HG03108 (cell line): ENCODE data around the gene MAB21L1.

ENCODE experiments used
- ATAC-seq: cut with Tn5 transposase; IDR thresholded peaks from one replicate; pipeline ENCODE4 v1.9.1; 2021; ENCODE audit warnings: moderate library complexity; ENCODE audit not compliant: unreplicated experiment

The MAB21L1 gene

DNA sequence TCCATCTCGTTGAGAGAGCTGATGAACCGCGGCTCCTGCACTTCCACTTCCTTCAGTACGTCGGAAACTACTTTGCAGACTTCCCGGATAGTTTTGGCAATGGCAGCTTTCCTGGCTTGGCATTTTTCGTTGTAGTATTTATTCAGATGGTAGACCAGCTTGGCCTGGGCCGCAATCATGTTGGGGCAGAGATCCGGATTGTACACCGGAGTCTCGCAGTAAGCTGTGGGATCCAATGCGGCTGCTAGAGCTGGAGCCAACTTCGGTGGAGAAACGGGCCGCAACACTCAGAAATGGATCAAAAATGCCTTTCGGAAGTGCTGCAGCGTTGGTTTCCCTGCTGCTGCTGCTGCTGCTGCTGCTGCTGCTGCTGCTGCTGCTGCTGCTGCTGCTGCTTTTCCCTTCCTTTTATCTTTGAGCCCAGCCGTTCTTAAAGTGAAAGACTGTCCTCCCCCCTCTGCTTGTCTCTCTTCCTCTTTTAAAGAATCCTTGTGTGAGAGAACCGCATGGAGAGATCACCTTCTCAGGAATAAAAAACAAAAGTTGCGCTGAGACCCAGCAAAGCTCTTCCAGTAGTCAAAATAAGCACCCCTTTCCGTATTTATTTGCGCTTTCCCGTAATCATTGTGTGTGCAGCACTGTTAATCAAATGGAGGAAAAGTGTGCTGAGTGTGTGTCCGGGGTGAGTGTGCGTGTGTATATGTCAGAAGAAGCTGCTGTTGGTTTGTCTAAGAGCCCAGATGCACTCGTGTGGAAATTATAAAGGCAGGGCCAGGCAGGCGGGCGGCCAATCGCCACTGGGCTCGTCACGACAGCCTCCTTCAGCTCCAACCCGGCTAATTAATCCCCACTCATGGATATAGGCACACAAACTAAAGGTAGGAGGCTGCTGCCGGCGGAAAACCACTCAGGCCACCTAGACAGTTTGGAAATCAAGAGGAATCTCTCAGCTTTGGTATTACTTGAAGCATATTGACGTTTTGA lies at the start of gene MAB21L1:
Gene MAB21L1, minus strand, starts transcription at position 730 of the 984 bp plus-strand sequence. Its CDS starts 551 bp downstream, at position 179.
- ATAC-seq = no peak

DNA sequence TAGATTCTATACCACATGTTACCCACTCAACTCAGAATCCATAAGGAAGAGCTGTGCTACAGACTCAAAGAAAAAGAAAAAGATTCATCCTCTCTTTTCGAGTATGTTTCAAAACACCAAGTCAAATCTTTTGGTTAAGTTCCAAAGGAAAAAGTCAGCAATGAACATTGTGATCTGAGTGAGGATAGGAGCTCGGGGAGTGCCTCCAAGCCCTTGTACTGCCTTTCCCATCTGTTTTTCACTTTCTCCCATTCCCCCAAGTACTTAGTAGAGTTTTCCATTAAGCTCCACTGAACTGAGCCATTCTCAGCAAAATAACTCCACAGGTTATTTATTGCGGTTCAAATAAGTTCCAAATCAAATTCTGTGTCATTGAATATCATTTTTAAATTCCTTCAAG lies 47.7 kb upstream of the MAB21L1 start:
- no peak for ATAC-seq

DNA sequence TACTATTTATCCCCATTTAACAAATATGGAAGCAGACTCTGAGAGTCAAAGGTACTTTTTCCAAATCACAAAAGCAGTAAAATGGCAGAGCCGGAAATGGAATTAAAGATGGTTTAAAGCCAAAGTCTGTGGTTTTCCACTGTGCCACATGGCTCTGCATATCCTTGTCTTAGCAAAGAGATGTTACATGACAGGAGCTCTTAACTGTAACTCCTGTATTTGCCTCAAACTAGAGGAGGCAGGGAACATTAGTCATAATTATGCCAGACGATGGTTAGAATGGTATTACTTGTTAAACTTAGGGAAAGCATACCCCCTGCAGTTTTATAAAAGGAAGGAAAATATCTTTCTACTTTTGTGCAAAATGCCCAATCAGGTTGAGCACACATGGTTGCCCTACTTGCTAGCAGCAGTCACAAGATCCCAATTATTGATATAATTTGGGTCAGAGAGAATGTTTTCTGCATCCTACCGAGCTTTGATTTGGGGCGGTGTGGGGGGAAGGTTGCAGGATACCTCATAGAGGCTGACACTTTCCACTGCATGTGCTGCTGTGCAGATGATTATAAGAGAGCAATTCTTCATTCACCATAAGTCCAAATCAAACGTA lies 42.0 kb upstream of the MAB21L1 start:
- ATAC-seq = no peak

DNA sequence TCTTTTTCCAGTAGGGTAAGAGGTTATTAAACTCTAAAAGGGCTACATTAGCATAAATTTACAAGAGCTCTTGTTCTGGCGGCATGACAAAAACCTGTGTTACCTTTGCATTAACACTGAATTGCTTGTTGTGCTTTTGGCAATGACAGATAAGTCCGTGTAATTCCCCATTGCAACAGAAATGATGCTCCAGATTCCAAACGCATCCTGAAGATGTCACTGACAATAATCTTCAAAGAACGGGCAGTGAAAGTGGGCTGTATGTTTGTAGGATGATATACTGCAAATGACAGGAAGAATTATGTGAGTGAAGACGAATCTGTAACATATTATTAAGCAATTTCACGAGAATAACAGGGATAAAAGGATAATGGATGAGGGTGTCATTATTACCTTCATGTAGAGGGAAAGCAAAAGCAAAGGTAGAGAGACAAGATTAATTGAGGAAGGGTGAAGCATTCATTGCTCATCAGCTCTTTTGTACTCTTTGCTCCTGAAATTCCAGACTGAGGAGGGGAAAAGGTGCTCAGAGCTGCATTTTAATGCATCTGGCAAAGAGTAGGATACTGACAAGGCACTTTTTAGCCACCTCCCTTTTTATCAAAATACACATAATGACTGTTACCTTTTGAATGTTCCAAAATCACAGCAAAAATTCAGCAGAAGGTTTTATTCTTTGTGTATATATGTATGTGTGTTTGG lies 38.5 kb upstream of the MAB21L1 start:
- ATAC-seq = no peak

DNA sequence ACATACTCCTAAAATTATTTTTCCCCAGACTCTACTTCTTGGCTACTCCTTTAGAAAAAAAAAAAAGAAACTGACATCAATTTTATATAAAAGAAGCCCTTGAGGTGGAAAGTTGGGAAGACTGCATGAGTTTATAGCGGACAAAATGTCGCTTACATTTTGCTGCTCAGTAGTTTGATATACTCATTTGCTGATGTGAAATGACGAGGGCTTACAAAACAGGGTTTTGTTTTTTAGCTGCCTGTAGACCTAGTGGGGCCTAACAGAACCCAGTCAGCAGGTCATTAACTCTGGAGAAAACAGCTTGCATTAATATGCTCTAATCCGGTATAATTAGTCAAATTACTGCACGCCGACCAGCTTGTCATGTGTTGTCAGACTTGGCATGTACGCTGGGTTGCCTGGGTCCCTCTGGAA lies 37.6 kb upstream of the MAB21L1 start:
- no peak for ATAC-seq

DNA sequence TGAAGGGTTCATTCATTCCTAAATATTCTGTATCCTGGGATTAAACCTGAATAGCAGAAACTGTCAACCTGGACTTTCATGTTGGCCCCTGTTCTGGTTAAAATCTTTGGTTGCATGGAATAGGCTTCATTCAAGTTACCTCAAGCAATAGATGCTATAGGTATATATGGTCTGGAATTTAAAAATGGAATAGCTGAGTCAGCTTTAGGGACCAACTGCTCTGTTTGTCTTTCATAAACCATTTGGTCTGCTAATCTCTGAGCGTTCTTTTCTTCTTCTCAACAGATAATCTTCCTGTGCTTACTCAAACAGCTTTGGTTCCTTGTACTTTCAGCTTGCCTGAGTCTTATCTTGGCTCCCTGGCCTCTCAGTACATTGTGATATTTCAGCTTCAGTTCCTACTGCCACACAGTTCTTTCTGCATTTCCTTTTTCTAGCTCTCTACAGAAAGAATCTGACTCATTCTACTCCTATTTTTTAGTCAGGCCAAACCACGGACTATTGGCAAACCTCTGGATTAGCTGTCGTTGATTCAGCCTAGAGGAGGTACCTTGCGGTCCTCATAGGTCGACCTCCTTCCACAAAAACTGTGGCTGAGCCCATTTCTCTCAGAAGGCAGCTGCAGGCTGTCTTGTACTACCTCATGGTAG lies 35.9 kb upstream of the MAB21L1 start:
- no peak for ATAC-seq

DNA sequence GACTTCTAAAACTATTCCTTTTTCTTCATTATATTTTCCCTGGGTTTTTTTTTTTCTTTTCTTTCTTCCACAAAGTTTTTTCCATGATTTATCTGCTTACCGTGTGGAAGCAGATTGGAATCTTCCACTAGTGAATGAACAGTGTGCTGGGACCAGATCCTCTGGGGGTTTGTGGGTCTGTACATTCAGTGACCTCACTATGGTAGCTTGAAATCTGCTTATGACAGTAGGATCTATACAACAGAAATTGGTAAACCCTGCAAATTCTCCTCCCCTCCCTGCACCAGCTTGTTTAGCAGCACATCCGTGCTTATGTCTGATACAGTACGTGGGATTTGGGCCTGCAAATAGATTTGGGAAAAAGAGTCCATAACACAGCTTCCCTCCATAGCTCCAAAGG lies 26.0 kb upstream of the MAB21L1 start:
- ATAC-seq = no peak

DNA sequence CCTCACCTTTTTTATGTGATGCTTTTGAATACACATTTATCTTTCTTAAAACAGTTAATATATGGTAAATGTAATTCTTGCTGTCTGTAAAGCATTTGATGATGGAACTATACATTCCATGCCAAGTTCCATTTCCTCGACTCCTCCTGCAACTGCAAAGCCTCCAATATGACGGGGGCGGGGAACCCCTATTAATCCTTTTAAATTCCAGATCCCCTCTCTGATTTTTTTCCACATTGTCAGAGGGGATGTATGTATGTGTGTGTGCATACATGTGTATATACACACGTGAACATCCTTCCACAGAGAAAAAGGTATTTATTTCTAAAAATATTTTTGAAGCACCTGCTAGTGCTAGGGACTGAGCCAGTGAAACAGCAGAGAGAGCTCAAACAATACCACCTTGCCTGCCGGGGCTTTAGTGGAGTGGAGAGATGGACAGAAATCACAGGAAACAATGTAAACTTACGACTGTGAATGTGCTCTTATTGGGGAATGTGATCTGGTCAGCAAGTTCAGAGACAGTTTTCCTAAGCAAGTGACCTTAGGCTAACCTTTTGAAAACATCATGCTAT lies 25.3 kb upstream of the MAB21L1 start:
- ATAC-seq = no peak

DNA sequence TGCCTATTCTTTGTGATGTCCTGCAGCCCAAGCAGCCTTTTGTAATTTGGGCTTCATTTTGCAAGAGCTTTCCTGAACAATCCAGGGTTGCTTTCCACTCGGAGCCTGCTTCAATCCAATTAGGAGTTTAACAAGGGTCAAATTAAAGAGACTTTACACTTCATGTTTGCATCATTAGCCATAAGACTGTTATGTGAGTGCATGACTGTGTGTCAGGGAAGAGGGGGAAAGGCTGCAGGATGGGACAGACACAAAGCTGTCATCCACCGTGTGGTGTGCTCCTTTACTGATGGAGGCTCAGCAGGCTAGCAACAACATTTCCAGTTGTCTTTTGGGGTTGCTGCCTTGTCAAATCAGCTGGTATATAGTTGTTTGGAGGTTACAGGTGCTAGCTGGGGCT lies 23.7 kb upstream of the MAB21L1 start:
- ATAC-seq = no peak

DNA sequence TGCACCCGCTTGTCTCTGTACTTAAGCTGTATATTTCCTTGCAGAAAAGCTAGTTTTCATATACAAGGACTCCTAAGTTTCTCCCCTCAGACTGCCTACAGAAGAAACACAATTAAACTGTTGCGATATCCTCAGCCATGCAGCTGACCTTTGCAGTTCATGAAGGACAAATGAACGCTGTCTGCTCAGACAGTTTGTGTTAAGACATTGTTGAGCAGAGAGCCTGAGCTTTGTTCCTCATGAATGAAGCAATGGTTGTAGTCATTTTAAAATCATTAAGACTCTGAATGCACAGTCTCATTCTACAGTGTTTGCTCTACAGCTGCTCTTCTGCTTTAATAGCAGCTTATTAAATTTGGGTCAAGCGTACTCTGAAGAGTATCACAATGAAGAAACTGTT lies 23.2 kb upstream of the MAB21L1 start:
- ATAC-seq = no peak

DNA sequence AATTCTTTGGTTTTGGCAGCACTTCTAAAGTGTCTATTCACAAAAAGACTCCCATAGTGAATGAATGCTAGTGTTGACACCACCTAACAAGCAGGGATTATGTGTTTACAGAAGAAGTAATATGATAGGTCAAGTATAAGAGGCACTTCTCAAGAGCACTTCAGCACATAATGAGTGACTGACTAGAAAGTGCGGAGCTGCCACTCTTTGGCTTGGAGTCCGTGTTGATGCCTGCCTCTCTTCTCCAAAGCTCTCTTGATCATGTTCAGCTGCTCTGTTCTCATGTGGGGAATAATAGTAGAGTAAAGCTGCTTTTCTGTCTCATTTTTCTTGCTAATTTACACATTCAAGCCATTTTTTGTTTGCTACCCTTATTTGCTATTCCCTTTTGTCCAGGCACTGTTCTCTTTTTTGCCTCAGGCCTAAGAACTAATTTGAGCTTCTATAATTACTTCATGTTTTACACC lies 22.7 kb upstream of the MAB21L1 start:
- no peak for ATAC-seq

DNA sequence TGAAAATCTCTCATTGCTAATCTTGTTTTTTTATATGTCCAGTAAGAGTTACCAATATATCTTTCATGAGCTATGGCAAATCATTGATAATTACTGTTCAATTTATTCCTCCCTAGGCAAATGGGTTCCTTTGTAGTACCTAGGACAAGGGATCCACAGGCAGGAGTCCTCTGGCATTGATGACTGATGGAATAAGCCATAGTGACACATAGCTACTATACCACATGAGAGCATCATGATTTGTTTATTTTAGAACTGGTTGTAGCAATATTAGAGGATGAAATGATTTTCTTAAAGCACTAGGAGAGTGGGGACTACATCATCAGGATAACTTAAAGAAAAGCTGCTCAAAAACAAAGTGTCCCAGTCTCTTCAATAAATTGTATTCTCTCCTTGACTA lies 21.7 kb upstream of the MAB21L1 start:
- no peak for ATAC-seq

DNA sequence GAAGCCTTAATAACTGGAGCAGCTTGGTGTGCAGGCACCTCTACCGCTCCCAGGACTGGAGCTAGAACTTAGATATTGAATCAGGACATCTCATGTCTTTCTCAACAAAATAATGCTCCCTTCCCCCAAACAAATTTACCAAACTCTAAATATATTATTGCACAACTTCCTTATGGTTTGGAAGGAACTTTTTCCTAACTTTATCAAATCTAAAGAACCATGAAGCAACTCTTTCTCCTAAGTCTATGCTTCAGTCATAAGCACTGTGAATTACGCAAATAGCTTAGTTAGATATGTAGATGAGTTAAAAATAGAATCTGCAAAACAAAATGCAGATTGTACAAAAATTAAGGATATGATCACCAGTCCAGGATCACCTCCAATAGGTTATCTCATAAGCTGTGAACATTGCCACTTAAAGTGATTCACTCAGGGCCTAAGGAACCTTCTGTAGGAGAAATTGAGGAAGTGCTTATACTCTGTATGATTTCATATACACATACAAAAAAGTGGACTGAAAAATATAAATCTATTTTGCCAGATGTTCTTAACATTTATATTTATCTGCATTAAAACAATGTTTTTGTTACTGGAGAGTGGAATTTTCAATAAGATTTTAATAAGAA lies 20.4 kb upstream of the MAB21L1 start:
- ATAC-seq = no peak

DNA sequence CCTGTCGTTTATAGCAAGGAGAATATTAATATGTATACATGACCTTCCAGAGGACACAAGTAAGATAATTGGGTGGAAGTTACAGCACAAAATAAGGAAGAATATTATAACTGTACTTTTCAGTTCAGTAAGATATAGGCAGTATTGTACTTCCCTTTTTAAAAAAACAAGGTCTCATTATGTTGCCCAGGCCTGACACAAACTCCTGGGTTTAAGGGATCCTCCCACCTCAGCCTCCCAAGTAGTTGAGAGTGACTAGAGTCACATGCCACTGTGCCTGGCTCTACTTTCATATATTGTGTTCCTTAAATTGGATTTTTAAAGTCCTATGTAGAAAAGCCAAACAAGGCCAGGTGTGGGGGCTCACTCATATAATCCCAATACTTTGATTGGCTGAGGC lies 19.5 kb upstream of the MAB21L1 start:
- no peak for ATAC-seq

DNA sequence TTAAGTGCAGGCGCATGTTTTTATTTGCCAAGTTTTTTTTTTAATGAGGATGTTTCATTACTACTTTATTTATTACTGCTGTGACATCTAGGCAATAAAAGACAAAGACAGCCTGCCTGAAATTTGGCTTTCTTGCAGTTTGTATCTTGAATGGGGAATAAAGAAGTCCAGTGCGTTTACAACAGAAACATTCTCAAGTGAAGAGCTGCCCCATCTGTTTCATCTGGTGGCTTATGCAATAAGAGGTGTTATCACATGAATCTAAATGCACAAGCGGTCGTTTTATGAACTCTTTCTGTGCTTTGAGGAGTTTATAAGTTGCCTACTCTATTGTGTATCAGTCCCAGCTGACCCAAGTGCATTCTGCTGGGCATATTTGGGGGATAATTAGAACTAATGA lies 12.6 kb upstream of the MAB21L1 start:
- no peak for ATAC-seq

DNA sequence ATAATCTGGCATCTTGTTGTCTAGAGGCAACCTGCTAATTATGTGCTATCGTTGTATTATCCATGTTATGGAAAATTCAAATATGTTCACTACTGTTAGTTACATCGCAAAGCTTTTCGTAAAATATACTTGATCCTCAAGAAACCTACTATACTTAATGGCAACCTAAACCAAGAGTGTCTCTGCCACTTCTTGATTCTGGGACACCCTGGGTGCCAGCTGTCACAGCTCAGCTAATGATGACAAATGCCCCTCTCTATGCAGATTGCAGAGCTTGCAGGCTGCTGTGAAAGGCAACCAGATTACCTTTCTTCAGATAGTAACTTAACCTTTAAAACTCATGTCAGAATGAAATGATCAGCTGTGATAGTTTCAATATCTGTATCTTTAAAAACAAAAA lies 8.9 kb upstream of the MAB21L1 start:
- no peak for ATAC-seq

DNA sequence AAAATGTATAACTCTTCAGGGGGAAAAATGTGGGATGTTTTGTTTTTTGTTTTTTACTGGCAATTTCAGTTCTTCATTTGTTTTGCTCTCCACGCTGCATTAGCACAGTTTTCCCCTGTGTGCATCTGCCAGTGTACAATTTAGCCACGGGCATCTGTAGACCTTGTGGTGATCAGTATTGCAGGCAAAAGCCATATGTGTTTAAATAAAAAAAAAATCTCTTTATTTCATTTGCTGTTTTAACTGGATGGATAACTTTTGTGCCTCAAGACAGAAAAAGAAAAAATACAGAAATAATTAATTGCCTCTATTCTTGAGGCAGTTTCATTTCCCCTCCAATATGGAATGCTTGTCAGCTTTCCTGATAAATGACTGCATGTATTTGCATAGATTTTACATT lies 7.9 kb upstream of the MAB21L1 start:
- no peak for ATAC-seq

DNA sequence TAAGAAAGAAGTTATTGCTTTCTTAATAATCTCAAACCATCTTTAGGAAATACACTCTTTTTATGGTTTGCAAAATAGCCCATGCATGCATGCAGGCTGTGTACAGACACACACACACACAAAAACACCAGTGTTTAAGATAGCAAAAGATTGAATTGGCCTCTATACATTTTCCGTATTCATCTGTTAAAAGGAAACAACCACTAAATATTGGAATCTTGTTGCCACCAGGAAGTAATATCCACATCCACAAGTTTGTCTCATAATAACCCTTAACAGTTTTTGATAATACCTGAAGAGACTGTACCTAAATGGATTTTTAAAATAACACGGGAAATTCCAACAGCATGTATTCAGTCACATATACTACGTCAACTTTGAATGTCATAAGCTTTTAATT lies 7.3 kb upstream of the MAB21L1 start:
- ATAC-seq = no peak

DNA sequence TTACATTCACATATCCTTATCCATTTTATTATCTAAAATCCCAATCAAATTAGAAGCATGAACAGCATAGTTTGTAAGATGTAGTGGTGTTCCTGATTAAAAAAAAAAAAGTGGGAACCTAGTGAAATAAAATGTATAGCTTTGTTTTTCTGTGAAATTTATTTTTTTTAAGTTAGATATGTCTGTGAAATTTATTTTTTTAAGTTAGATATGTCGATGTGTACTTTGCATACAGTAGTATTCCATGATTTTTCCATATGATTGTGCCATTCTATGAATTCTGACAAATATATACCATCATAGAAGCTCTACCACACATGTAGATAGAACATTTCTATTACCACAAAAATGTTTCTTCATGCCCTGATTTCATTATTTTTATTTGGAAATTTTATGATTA lies 6.0 kb upstream of the MAB21L1 start:
- no peak for ATAC-seq

DNA sequence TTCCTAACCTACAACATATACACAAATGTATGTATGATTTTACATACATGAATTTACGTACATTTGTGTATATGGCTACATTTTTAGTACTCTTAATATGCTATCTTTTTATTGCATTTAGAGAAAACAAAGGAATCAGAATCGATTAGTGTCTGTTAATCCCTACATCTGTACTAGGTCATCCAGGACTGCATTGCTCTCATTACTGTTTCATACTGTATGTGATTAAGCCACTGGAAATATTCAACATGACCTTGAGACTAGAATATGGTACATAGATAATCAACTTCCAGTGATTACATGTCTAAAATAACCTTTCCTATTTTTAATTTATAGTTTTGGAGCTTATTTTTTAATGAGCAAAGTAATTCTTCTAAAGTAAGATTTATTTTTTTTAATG lies 5.3 kb upstream of the MAB21L1 start:
- ATAC-seq = no peak
